Measurements from ENCODE around the gene TXNDC15.
"Not testable (repeated sequence)": the region's sequence is repeated elsewhere in the genome, so short reads cannot be mapped to it uniquely, and the experiment has no call there.

The TXNDC15 gene

GRCh38 chr5:134873987-134874830 lies at the start of gene TXNDC15:
TXNDC15 (plus strand) TSS chr5:134874371; CDS start chr5:134874428, 57 bp downstream.
- Mint-ChIP-seq H3K27me3 (no peaks in the 10 kb centered on the region), H3K4me1 (peaks cover 47% of the 10 kb centered on the region), H3K27ac (peak within 1 kb of the TSS; percentile 99 to 100), H3K9me3 (no peaks in the 10 kb centered on the region), H3K4me3 (peak within 1 kb of the TSS; percentile 97 to 99)
- peak; percentile 79 to 87 for DNase-seq
- peak; percentile 87 for ATAC-seq

- Mint-ChIP-seq H3K27ac (no peak overlapping the region), H3K9me3 (no peaks in the 10 kb centered on the region), H3K4me3 (no peak overlapping the region), H3K4me1 (no peaks in the 10 kb centered on the region), H3K27me3 (no peaks in the 10 kb centered on the region)
- ATAC-seq = no peak
- no peak for DNase-seq
Observed at GRCh38 chr5:134824681-134825080, 49.5 kb upstream of the TXNDC15 start.

GRCh38 chr5:134825212-134825611 lies 49.0 kb upstream of the TXNDC15 start:
- ATAC-seq = no peak
- Mint-ChIP-seq H3K9me3 (no peaks in the 10 kb centered on the region), H3K27ac (no peak overlapping the region), H3K4me3 (no peak overlapping the region), H3K27me3 (no peaks in the 10 kb centered on the region), H3K4me1 (no peaks in the 10 kb centered on the region)
- DNase-seq = no peak

GRCh38 chr5:134833340-134834032 lies 40.7 kb upstream of the TXNDC15 start:
- Mint-ChIP-seq H3K9me3 (no peaks in the 10 kb centered on the region), H3K27ac (no peak overlapping the region), H3K4me1 (no peaks in the 10 kb centered on the region), H3K4me3 (no peak overlapping the region), H3K27me3 (no peaks in the 10 kb centered on the region)
- DNase-seq (no peak), ATAC-seq (no peak)

GRCh38 chr5:134835623-134836022 lies 38.5 kb upstream of the TXNDC15 start:
- no peak for ATAC-seq
- no peaks in the 10 kb centered on the region for H3K27me3 Mint-ChIP-seq
- no peak overlapping the region for H3K27ac Mint-ChIP-seq
- H3K4me1 Mint-ChIP-seq = no peaks in the 10 kb centered on the region
- H3K4me3 Mint-ChIP-seq = no peak overlapping the region
- DNase-seq = no peak
- H3K9me3 Mint-ChIP-seq = no peaks in the 10 kb centered on the region

GRCh38 chr5:134837530-134838181 lies 36.5 kb upstream of the TXNDC15 start:
- H3K27ac Mint-ChIP-seq = peak overlapping the region in 1 of 2 donors; percentile 89
- no peaks in the 10 kb centered on the region for H3K4me1 Mint-ChIP-seq
- ATAC-seq (no peak), DNase-seq (no peak)
- no peaks in the 10 kb centered on the region for H3K9me3 Mint-ChIP-seq
- no peaks in the 10 kb centered on the region for H3K27me3 Mint-ChIP-seq
- H3K4me3 Mint-ChIP-seq = no peak overlapping the region

GRCh38 chr5:134838361-134838760 lies 35.8 kb upstream of the TXNDC15 start:
- not testable (repeated sequence) for H3K4me3 Mint-ChIP-seq, H3K4me1 Mint-ChIP-seq, DNase-seq, ATAC-seq, H3K9me3 Mint-ChIP-seq, H3K27me3 Mint-ChIP-seq
- H3K27ac Mint-ChIP-seq = peak overlapping the region in 1 of 2 donors; percentile 19

GRCh38 chr5:134840811-134841210 lies 33.4 kb upstream of the TXNDC15 start:
- H3K4me3 Mint-ChIP-seq = no peak overlapping the region
- H3K27ac Mint-ChIP-seq = no peak overlapping the region
- H3K27me3 Mint-ChIP-seq = no peaks in the 10 kb centered on the region
- ATAC-seq (no peak), DNase-seq (no peak)
- peaks cover 11% of the 10 kb centered on the region for H3K4me1 Mint-ChIP-seq
- H3K9me3 Mint-ChIP-seq = no peaks in the 10 kb centered on the region

- no peaks in the 10 kb centered on the region for H3K27me3 Mint-ChIP-seq
Observed at GRCh38 chr5:134844252-134844651, 29.9 kb upstream of the TXNDC15 start.

GRCh38 chr5:134845335-134845851 lies 28.8 kb upstream of the TXNDC15 start:
- H3K9me3 Mint-ChIP-seq = no peaks in the 10 kb centered on the region
- peak overlapping the region; percentile 97 to 99 for H3K27ac Mint-ChIP-seq
- peak overlapping the region; percentile 88 to 91 for H3K4me3 Mint-ChIP-seq
- H3K4me1 Mint-ChIP-seq = peaks cover 35% of the 10 kb centered on the region
- no peaks in the 10 kb centered on the region for H3K27me3 Mint-ChIP-seq
- no peak for ATAC-seq
- no peak for DNase-seq

More at GRCh38 chr5:134844252-134844651, 29.9 kb upstream of the TXNDC15 start:
- no peak overlapping the region for H3K27ac Mint-ChIP-seq
- no peaks in the 10 kb centered on the region for H3K9me3 Mint-ChIP-seq
- DNase-seq (no peak), ATAC-seq (no peak)
- H3K4me3 Mint-ChIP-seq = no peak overlapping the region
- peaks cover 26% of the 10 kb centered on the region for H3K4me1 Mint-ChIP-seq

GRCh38 chr5:134845852-134846640 lies 28.1 kb upstream of the TXNDC15 start, which contains the start of gene C5orf24:
C5orf24 (plus strand) TSS chr5:134845968; CDS start chr5:134854901, 8,933 bp downstream.
- peak; percentile 90 to 94 for DNase-seq
- H3K9me3 Mint-ChIP-seq = no peaks in the 10 kb centered on the region
- peak within 1 kb of the TSS; percentile 88 to 91 for H3K4me3 Mint-ChIP-seq
- H3K27me3 Mint-ChIP-seq = no peaks in the 10 kb centered on the region
- peak; percentile 97 for ATAC-seq
- peak within 1 kb of the TSS; percentile 97 to 99 for H3K27ac Mint-ChIP-seq
- H3K4me1 Mint-ChIP-seq = peaks cover 41% of the 10 kb centered on the region

- no peaks in the 10 kb centered on the region for H3K9me3 Mint-ChIP-seq
Observed at GRCh38 chr5:134846641-134846960, 27.6 kb upstream of the TXNDC15 start.

GRCh38 chr5:134849434-134849933 lies 24.7 kb upstream of the TXNDC15 start:
- Mint-ChIP-seq H3K4me1 (peaks cover 58% of the 10 kb centered on the region), H3K27ac (peak overlapping the region in 1 of 2 donors; percentile 54)
- not testable (repeated sequence) for H3K4me3 Mint-ChIP-seq, ATAC-seq, H3K9me3 Mint-ChIP-seq, H3K27me3 Mint-ChIP-seq, DNase-seq

More at GRCh38 chr5:134846641-134846960, 27.6 kb upstream of the TXNDC15 start:
- Mint-ChIP-seq H3K4me3 (peak overlapping the region; percentile 88 to 91), H3K27ac (peak overlapping the region; percentile 97 to 99), H3K27me3 (no peaks in the 10 kb centered on the region), H3K4me1 (peaks cover 46% of the 10 kb centered on the region)
- ATAC-seq (peak; percentile 9), DNase-seq (no peak)

- Mint-ChIP-seq H3K27me3 (no peaks in the 10 kb centered on the region), H3K4me3 (no peak overlapping the region), H3K27ac (no peak overlapping the region), H3K9me3 (no peaks in the 10 kb centered on the region), H3K4me1 (peaks cover 55% of the 10 kb centered on the region)
- no peak for DNase-seq
- ATAC-seq = peak; percentile 66
Observed at GRCh38 chr5:134851307-134851923, 22.8 kb upstream of the TXNDC15 start.

Data from stimulated activated naive CD8-positive, alpha-beta T cell treated with anti-CD3 and anti-CD28 coated beads, Interleukin-15, amount 100 ng/mL, for 72 hours (primary cell).